Non-pigmented ciliary epithelial cell (primary cell): ENCODE results near the gene ZBTB8B.
"Not testable (repeated sequence)": the region's sequence is repeated elsewhere in the genome, so short reads cannot be mapped to it uniquely, and the experiment has no call there.

Experiments used
- DNase-seq: peaks from one replicate; pipeline ENCODE4 v3.0.0-alpha.2; 2010; ENCODE audit warnings: low read depth

Gene ZBTB8B

GRCh38 chr1:32464716-32465577 is at the start of gene ZBTB8B:
ZBTB8B (plus strand) TSS chr1:32465072; CDS start chr1:32470625, 5,553 bp downstream.
- DNase-seq: no peak

DNA sequence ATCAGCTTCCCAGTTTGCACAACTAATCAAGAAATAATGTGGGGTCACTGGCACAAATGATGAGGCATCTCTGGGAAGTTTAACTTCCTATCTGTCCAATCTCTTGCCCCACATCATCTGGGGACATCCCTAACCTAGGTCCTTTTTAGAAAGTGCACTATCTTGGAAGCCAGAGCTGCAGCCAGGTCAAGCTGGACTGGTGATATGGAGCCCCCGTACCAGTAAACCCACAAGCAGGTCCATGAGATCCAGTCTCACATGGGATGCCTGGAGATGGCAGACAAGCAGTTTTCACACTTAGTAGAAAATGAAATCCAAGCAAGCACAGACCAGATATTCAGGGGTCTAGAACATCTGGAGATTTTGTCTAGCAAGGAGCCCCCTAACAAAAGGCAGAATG is 43.1 kb upstream of the ZBTB8B start:
- DNase-seq: no peak

DNA sequence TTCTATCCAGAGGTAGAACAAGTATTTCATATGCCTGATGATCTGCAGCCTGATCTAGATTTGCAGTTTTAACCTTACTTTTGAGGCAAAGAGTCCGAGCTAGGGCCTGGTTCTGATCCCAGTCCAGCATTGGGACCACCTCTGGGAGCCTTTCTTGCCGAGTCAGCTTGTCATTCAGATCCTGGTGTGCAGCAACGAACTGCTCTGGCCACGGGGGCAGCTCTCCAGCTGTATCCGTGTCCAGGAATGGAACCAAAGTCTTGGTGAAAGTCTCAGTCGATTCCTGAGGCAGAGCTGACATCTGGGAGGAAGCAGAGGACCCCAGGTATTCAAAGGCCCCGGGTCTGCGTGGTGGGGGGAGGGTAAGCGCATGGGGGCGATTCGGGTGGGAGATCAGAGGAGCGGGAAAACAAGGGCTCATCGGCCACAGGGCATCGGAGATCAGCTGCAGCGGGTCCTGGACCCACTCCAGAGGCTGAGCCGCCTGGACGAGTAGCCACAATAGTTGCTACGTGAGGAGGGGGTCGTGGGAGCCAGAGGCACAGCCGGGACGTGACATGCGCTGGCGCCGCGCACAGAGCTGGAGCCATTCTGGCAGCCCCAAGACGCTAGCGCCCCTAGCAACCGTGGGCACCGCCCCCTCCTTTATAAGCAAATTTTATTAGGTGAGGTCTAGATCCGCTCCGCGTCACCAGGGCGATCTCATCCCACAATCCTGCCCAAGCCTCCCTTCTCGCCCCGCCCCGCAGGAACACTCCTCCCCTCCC is 38.2 kb upstream of the ZBTB8B start:
- no peak for DNase-seq

- no peak for DNase-seq
Observed at GRCh38 chr1:32427264-32427963, 37.5 kb upstream of the ZBTB8B start.

DNA sequence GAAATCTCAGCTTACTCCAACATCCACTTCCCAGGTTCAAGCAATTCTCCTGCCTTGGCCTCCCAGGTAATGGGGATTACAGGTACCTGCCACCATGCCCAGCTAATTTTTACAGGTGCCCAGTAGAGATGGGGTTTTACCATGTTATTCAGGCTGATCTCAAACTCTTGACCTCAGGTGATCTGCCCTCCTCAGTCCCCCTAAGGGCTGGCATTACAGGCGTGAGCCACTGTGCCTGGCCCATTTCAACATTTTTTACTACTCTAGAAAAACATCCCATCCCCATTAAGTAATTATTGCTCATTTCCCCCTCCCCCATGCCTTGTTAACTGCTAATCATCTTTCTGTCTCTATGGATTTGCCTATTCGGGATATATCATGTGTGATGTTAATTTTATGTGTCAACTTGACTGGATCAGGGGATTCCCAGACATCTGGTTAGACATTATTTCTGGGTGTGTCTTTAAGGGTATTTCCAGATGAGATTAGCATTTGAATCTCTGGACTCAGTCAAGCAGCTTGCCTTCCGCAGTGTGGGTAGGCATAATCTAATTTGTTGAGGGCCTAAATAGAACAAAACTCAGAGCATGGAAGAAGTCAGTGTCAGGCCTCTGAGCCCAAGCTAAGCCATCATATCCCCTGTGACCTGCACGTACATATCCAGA is 33.0 kb upstream of the ZBTB8B start:
- no peak for DNase-seq

DNA sequence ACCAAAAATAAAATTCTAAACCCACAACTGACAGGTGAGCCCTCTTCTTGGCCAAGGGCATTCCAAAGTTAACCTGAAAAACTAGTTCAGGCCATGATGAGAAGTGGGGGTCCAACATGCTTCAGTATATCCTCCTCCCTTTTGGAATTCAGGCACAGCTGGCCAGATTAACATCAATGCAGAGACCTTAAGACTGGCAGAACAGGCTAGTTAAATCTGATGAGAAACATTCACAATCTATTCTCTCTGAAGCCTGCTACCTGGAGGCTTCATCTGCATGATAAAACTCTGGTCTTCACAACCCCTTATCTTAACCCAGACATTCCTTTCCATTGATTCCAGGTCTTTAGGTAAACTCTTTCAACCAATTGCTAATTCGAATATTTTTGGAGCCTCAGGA is 26.7 kb upstream of the ZBTB8B start:
- DNase-seq: no peak

GRCh38 chr1:32438777-32439176 is 26.1 kb upstream of the ZBTB8B start:
- DNase-seq: not testable (repeated sequence)

DNA sequence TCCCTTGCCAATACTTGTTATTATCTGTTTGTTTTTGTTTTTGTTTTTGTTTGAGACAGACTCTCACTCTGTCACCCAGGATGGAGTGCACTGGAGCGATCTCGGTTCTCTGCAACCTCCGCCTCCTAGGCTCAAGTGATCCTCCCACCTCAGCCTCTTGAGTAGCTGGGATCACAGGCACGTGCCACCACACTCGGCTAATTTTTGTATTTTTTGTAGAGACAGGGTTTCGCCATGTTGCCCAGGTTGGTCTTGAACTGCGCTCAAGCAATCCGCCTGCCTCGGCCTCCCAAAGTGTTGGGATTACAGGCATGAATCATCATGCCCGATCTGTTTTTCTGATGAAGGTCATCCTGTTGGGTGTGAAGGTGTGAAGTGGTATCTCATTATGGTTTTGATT is 23.4 kb upstream of the ZBTB8B start:
- DNase-seq: not testable (repeated sequence)

DNA sequence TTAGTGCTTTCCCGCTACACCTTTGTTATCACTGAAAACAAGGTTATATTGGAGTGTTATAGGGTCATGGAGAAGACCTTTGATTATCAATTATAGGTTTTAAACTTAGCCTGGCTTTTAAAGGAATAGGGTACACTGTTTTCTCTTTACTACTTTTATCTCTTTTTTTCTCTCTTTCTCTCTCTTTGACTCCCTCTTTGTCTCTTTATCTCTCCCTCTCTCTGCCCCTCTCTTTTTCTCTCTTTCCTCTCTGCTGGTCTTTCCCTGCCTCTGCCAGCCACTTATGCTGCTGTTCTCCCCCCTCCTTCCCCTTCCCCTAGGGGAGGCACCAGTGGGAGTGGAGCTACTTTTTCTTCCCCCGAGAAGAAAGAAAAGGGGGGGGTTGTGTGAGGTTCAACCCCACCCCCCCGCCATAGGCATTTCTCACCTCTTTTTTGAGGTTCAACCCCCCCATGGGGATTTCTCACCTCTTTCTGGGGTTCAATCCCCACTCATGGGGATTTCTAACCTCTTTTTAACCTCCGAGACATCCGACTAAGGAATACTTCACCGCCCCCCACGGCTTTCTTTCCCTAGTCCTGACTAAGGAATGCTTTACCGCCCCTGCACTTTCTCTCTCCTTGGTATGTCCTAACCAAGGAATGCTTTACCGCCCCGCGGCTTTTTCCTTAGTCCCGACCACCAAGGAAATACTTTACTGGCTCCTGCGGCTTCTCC is 17.2 kb upstream of the ZBTB8B start:
- peak; percentile 71 for DNase-seq

DNA sequence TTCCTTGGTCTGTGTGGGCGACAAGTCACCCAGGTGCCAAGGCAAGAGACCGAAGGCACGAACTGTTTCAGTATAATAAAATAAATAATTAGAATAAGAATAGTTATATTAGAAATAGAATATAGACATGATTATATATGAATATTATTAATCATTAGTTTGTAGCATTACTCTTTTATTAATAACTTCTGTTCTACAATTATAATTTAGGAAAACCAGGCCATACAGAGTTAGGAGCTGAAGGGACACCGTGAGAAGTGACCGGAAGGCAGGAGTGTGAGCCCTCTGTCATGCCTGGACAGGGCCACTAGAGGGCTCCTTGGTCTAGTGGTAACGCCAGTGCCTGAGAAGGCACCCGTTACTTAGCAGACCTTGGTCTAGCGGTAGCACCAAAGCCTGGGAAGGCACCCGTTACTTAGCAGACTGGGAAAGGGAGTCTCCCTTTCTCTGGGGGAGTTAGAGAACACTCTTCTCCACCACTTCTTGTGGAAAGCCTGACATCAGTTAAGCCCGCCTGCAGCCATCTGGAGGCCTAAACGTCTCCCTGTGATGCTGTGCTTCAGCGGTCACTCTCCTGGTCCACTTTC is 16.6 kb upstream of the ZBTB8B start:
- not testable (repeated sequence) for DNase-seq

DNA sequence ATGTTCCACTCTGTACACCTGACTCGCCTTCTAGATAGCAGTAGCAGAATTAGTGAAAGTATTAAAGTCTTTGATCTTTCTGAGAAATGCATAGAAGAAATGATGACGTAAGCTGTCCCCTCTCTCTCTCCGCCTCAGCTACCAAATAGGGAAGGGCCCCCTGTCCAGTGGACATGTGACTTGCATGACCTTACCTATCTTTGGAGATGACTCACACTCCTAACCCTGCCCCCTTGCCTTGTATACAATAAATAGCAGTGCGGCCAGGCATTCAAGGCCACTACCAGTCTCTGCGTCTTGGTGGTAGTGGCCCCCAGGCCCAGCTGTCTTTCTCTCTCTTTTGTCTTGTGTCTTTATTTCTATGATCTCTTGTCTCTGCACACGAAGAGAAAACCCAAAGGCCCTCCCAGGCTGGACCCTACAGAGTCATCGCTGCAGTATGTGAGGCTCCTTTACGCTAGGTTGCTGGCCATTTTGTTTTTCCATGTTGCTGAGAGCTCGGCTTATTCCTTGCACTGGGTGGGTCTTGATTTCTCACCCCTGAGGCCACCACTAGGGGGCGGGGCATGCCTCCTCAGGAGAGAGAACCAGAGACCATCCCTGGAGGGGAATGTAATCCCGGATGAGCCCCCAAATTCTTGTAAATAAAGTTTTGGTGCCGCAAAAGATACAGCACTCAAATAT is 16.0 kb upstream of the ZBTB8B start:
- no peak for DNase-seq

DNA sequence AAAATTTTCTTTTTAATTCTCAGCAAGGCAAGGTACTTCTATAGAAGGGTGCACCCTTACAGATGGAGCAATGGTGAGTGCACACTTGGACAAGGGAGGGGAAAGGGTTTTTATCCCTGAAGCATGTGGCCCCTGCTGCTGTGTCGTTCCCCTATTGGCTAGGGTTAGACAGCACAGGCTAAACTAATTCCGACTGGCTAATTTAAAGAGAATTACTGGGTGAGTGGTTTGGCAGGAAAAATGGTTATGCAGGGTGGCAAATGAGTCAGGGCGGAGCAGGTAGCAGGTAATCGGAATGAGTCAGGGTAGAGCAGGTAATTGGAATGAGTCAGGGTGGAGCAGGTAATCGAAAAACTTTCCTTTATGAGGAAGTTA is 15.4 kb upstream of the ZBTB8B start:
- not testable (repeated sequence) for DNase-seq

GRCh38 chr1:32454726-32455125 is 10.1 kb upstream of the ZBTB8B start:
- DNase-seq: no peak

GRCh38 chr1:32455958-32456357 is 8.9 kb upstream of the ZBTB8B start:
- no peak for DNase-seq

DNA sequence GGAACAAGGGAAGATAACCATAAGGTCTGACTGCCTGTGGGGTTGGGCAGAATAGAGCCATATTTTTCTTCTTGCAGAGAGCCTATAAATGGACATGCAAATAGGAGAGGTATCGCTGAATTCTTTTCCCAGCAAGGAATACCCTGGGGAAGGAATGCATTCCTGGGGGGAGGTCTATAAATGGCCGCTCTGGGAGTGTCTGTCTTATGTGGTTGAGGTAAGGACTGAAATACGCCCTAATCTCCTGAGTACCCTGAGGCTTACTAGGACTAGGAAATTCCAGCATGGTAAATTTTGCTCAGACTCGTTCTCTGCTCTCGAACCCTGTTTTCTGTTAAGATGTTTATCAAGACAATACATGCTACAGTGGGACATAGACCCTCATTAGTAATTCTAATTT is 6.1 kb upstream of the ZBTB8B start:
- not testable (repeated sequence) for DNase-seq

GRCh38 chr1:32462977-32463376 is 1.9 kb upstream of the ZBTB8B start:
- DNase-seq: not testable (repeated sequence)

GRCh38 chr1:32464191-32464715 is 619 bp upstream of the ZBTB8B start:
- no peak for DNase-seq

DNA sequence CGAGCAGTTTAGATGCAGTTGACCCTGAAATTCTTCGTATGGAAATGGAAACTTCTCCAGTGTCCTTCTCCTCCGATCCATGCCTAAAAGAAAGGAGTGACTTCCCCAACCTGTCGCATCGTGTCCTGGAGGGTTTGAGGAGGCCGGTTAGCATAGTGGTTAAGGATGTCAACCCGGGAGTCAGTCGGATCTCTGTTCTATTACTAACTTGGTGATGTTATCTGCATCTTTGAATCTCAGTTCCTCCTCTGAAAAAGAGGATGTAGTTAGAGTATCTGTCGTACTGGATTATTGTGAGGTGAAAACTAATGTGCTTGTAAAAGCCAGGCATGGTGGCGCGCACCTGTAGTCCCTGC is 684 bp downstream of the ZBTB8B start:
- DNase-seq: no peak

DNA sequence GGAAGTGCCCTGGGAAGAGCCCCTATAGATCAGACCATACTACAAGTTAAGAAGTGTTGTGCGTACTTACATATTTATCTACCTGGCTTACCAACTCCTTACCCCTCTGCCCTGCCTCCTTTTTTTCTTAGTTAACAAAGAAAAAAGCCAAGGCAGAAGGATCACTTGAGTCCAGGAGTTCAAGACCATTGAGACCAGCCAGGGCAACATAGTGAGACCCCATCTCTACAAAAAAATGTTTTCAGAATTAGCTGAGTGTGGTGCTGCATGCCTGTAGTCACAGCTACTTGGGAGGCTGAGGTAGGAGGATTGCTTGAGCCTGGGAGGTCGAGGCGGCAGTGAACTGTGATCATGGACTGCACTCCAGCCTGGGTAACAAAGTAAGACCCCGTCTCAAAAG is 1.9 kb downstream of the ZBTB8B start:
- no peak for DNase-seq

DNA sequence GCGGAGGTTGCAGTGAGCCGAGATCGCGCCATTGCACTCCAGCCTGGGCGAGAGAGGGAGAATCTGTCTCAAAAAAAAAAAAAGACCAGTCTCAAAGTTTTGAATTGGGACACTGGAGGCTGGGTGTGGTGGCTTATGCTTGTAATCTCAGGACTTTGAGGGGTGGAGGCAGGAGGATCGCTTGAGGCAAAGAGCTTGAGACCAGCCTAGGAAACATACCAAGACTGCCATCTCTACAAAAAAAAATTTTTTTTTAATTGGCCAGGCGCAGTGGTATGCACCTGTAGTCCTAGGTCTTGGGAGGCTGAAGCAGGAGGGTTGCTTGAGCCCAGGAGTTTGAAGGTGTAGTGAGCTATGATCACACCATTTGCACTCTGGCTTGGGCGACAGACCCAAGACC is 3.9 kb downstream of the ZBTB8B start:
- no peak for DNase-seq
